Heart left ventricle (tissue), 13 donors: Measurements from ENCODE around the gene PPIA.

Source experiments
- POLR2A ChIP-seq, 2 donors: fragments of 450-650 bp; IDR thresholded peaks; one replicate each; pipeline ENCODE4 v1.6.1; 2017; ENCODE audit warnings: antibody characterized with exemption in 2 of 2, mild to moderate bottlenecking in 2 of 2, moderate library complexity in 2 of 2
- TF ChIP-seq, protein P1 (sequence below), 12 donors: fragments of 200-600 bp; sonication (generic) in 4 of 12; IDR thresholded peaks; one replicate each; pipeline versions ENCODE4 v1.5.0 to v1.8.0; 2018 to 2022; ENCODE audit warnings: antibody characterized with exemption in 12 of 12, mild to moderate bottlenecking in 5 of 12
- donor health status: ischemic (EF 13 %, LVEDD 7.1; RV severe dilation, severe dysfunction).
- donor health status: DM: no; HTN: yes; CAD: no.
- donor health status: DM: no; HTN: no; CAD: no.
- donor health status: ischemic (EF 25% LVEDD 6.9; RV normal size, moderate dysfunction).
- donor health status: ischemic (EF 25% LVEDD 5.7; RV mildly dilated, moderate dysfunction).
- donor health status: ischemic (EF 35%, LVEDD 5.7; RV mildly dilated, moderate dysfunction).
- donor health status: nonischemic (EF 11% LVEDD 7.7; RV severe dilation, severe dysfunction).
- donor health status: DM: yes; HTN: yes; CAD: no.
- donor health status: PGD.
- donor health status: ischemic (EF 29% LVEDD 5.4; RV normal size, mild dysfunction).
- donor health status: nonischemic (EF 23%, LVEDD 6.1; RV moderate dilation, normal function).

DNA sequence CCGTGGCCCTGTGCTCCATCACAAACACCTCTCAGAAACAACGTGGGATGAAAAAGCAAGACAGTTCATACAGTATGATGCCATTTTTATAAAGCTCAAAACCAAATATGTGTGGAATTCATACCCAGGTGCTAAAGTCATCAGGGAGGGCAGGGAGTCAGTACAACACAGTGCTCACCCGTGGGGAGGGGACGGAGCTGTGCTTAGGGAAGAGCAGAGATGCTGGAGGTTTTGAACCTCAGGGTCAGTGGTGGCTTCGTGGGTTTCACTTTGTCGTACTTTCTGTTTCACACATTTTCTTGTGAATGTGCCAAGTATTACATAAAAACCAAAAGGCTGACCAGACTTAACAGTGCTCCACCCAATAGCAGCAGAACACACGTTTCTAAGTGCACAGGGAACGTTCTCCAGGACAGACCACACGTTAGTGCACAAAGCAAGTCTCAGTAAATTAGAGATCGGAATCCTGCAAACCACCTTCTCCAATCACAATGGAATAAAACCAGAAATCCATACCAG, 26.6 kb upstream of the PPIA start:
- TF ChIP-seq, protein P1, sequence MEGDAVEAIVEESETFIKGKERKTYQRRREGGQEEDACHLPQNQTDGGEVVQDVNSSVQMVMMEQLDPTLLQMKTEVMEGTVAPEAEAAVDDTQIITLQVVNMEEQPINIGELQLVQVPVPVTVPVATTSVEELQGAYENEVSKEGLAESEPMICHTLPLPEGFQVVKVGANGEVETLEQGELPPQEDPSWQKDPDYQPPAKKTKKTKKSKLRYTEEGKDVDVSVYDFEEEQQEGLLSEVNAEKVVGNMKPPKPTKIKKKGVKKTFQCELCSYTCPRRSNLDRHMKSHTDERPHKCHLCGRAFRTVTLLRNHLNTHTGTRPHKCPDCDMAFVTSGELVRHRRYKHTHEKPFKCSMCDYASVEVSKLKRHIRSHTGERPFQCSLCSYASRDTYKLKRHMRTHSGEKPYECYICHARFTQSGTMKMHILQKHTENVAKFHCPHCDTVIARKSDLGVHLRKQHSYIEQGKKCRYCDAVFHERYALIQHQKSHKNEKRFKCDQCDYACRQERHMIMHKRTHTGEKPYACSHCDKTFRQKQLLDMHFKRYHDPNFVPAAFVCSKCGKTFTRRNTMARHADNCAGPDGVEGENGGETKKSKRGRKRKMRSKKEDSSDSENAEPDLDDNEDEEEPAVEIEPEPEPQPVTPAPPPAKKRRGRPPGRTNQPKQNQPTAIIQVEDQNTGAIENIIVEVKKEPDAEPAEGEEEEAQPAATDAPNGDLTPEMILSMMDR (IDR thresholded peaks at IDR 0.05) = no peak
- TF ChIP-seq POLR2A (IDR thresholded peaks at IDR 0.05) = no peak
